NCI-H1930 (cell line): ENCODE data around the gene C1QTNF9.
"Not testable (repeated sequence)": the region's sequence is repeated elsewhere in the genome, so short reads cannot be mapped to it uniquely, and the experiment has no call there.

Experiments used
- DNase-seq, 2 experiments: peaks; one replicate each; lab custom pipeline; 2025; lab: John Stamatoyannopoulos, UW

C1QTNF9 gene

GRCh38 chr13:24281188-24282008 lies 28.0 kb upstream of the C1QTNF9 start:
- DNase-seq = no peak

- no peak for DNase-seq
Measured at GRCh38 chr13:24282256-24282655, 27.1 kb upstream of the C1QTNF9 start.

- no peak for DNase-seq
Measured at GRCh38 chr13:24284889-24285565, 24.4 kb upstream of the C1QTNF9 start.

- DNase-seq = no peak
Measured at GRCh38 chr13:24286624-24287023, 22.8 kb upstream of the C1QTNF9 start.

GRCh38 chr13:24287748-24288287 lies 21.6 kb upstream of the C1QTNF9 start:
- DNase-seq = no peak

- no peak for DNase-seq
Measured at GRCh38 chr13:24288870-24289269, 20.5 kb upstream of the C1QTNF9 start.

GRCh38 chr13:24290280-24290932 lies 19.0 kb upstream of the C1QTNF9 start:
- no peak for DNase-seq

- no peak for DNase-seq
Measured at GRCh38 chr13:24292481-24292880, 16.9 kb upstream of the C1QTNF9 start.

- DNase-seq = no peak
Measured at GRCh38 chr13:24293746-24294145, 15.6 kb upstream of the C1QTNF9 start.

- no peak for DNase-seq
Measured at GRCh38 chr13:24299488-24300114, 9.8 kb upstream of the C1QTNF9 start.

GRCh38 chr13:24301434-24301833 lies 7.9 kb upstream of the C1QTNF9 start:
- DNase-seq = no peak

GRCh38 chr13:24301911-24302310 lies 7.5 kb upstream of the C1QTNF9 start:
- no peak for DNase-seq

GRCh38 chr13:24304620-24305019 lies 4.8 kb upstream of the C1QTNF9 start:
- DNase-seq = no peak

GRCh38 chr13:24306632-24307031 lies 2.7 kb upstream of the C1QTNF9 start:
- no peak for DNase-seq

- no peak for DNase-seq
Measured at GRCh38 chr13:24307211-24308067, 1.9 kb upstream of the C1QTNF9 start.

GRCh38 chr13:24308068-24308445 lies 1.3 kb upstream of the C1QTNF9 start:
- DNase-seq = no peak

- DNase-seq = no peak
Measured at GRCh38 chr13:24308488-24309020, 826 bp upstream of the C1QTNF9 start.

GRCh38 chr13:24313439-24313838 lies 4.1 kb downstream of the C1QTNF9 start:
- no peak for DNase-seq

- DNase-seq = not testable (repeated sequence)
Measured at GRCh38 chr13:24317835-24318234, 8.5 kb downstream of the C1QTNF9 start.

GRCh38 chr13:24318878-24319277 lies 9.5 kb downstream of the C1QTNF9 start:
- DNase-seq = not testable (repeated sequence)

- not testable (repeated sequence) for DNase-seq
Measured at GRCh38 chr13:24319641-24320040, 10.3 kb downstream of the C1QTNF9 start.
